Right hindlimb (tissue), 1 donor: Measurements from ENCODE around the gene FOS.

Source experiments
- DNase-seq: peaks from one replicate; pipeline ENCODE4 v3.0.0-alpha.2; 2018

FOS gene

GRCh38 chr14:75252254-75252837 is 26.3 kb upstream of the FOS start:
- DNase-seq, result no peak

DNA sequence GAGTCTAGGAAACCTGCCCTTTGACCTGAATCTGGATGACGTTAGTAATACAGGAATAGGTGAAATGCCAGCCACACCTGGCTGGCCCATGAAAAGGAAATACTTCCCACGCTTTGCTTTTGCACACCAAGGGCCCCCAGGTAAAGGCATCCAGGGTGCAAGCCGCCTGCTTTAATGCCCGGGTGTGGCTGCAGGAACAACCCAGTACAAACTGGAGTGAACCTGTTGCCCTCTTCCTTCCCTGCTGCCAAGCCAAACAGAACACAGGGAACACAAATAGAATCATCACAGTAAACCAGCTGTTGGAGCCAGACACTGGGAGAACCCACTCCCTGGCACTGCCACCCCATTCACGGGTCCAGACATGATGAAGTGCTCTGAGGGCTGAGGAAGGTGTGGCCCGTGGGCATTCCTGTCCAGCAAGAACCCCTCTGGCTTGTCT is 24.2 kb upstream of the FOS start:
- DNase-seq, result peak; percentile 70

GRCh38 chr14:75254901-75255584 is 23.6 kb upstream of the FOS start:
- peak; percentile 45 for DNase-seq

GRCh38 chr14:75258079-75258802 is 20.4 kb upstream of the FOS start:
- DNase-seq, result peak; percentile 71

DNA sequence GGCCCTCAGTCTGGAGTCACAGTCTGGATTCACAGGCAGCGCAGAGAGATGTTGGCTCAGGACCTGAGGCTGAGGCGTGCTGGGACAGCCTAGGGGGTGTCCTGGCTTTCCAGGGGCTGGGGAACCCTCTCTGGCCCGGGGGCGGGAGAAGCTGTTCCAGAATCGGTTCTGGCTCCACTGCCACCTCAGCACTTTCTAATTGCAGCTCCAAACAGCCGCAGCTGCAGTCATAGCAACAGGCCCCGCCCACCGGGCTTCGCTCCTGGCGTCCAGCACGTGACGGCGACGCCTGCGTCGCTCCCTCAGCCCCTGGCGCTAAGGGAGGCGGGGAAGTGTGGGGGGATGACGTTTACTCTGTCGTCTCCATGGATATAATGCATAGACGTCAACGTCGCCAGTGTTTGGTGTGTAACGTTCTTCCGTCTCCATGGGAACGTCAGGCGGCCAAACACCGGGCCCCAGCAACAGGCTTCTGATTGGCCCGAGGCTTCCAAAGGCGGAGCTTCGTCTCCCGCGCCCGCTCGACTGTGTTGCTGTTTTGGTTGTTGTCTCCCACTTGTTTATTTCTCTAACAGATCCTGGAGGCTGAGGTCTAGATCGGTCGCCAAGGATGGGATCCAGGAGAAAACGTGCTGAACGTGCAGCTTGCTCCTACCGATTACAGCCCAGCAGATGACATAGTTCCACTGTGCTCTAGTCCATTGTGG is 19.7 kb upstream of the FOS start:
- DNase-seq, result peak; percentile 100

- no peak for DNase-seq
Observed at GRCh38 chr14:75259510-75259855, 19.1 kb upstream of the FOS start.

GRCh38 chr14:75260025-75260763 is 18.4 kb upstream of the FOS start:
- no peak for DNase-seq

- no peak for DNase-seq
Observed at GRCh38 chr14:75261820-75262219, 16.8 kb upstream of the FOS start.

DNA sequence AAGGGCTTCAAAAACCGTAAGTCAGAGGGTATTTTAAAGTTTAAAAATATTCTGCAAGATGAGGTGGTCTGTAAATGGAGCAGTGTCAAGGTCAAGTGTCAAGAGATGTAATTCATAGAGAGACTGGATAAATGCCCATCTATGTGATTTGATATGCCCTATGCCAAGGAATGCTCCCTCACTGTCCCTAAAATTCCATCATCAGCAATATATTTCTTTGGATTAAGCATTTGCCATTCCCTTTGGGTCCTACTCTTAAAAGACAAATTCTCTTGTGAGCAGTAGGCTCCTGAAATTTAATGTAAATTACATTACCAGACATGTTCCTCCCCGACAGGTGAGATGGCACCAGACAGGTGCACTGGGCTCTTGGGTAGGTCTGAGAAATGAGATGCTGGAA is 16.0 kb upstream of the FOS start:
- DNase-seq, result no peak

DNA sequence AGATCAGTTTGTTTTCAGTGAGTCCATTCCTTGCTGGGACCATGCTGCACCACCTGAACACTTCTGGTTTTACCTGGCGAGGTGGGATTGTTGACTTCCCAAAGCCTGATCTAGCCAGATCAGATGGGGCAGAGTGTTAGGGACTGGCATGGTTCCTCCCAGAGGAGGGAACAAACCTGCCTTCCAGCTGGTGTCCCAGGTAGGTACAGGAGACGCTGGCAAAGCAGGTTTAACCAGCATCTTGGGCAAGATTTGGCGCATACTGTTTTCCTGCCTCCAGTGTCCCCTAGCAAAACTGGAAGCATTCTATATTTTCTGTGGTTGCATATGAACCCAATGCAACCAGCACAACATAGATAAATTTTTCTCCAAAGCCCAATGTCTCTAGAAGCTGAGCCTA is 14.6 kb upstream of the FOS start:
- DNase-seq, result no peak

- no peak for DNase-seq
Observed at GRCh38 chr14:75267141-75267721, 11.4 kb upstream of the FOS start.

GRCh38 chr14:75268633-75269550 is 9.7 kb upstream of the FOS start:
- DNase-seq, result no peak

- DNase-seq, result no peak
Observed at GRCh38 chr14:75271514-75271913, 7.1 kb upstream of the FOS start.

GRCh38 chr14:75273272-75274049 is 5.2 kb upstream of the FOS start:
- DNase-seq, result peak; percentile 44

GRCh38 chr14:75274050-75274898 is 4.4 kb upstream of the FOS start:
- DNase-seq, result no peak

- peak; percentile 49 for DNase-seq
Observed at GRCh38 chr14:75274899-75275569, 3.6 kb upstream of the FOS start.

DNA sequence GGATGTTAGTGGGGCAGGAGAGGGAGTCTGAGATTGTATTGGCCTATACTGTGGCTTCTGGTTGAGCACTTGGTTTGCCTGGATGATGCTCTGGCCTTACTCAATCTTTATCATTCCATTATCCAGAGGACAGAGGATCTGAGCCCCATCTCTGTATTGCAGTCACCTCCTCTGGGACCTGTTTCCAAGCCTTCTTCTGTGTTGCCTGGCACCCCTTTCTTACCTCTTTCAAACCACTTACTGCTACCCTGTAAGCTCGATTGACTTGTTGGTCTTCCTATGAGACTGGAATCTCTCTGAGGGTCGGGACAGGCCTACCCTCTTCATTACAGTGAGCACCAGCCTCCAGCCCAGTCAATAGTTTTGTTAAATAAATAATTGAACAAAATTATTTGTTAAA is 3.0 kb upstream of the FOS start:
- no peak for DNase-seq

DNA sequence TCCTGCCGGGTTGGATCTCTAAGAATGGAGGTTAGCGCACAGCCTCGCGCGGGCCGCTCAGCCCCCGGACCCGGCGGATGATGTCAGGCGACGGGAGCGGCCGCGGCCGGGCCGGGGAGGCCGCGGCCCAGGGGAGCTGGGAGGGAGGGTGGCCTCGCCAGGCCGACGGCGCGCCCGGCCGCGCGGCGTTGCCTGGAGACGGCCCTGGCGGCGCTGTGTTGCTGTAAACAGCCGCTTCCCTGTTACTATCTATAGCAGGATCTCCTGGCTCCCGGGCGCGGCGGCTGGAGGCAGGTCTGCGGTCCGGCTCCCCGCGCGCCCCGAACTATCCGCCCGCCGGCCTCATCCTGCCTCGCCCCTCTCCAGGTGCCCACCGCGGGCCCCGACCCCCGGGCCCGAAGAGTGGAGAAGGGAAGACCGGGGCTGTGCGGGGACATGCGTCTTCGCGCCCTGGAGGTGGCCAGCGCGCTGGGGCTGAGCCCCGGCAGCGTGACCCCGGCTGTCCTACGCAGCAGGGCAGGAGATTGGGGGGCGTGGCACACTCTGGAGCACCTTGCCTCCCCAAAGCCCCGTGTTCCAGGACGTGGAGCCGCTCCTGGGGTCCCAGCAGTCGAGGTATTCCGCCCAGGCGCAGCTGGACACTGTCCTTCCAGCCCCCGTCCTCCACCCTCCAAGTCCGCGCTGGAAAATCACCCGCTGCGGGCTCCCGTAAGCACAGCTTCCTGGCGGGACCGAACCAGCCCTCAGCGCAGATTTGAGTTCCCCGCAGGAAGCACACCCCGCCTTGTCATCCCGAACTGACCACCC is 1.4 kb upstream of the FOS start:
- DNase-seq, result peak; percentile 96
